NCI-H2029 treated with DMSO at 0.1 percent for 48 hours (cell line): ENCODE results near the gene KATNAL1.

Source experiments
- DNase-seq: peaks from one replicate; lab custom pipeline; 2025; lab: John Stamatoyannopoulos, UW

Gene KATNAL1

DNA sequence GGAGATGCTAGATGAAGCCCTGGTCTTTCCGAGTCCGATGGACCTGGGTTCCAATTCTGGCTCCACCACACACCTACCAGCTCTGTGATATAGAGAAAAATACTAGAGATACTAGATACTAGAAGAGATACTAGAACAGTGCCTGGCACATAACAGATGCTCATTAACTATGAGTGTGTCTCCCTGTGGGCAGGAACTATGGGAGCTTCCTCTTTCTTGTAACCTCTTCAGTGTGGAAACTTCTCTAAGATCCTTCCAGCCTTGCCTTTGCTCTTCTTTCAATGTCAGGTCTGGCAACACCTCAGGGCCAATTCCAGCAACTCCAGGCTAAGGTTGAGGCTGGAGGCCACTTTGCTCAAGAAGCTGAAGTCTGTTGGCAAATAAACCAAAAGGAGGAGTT lies 143.9 kb downstream of the KATNAL1 start:
- DNase-seq, result no peak

DNA sequence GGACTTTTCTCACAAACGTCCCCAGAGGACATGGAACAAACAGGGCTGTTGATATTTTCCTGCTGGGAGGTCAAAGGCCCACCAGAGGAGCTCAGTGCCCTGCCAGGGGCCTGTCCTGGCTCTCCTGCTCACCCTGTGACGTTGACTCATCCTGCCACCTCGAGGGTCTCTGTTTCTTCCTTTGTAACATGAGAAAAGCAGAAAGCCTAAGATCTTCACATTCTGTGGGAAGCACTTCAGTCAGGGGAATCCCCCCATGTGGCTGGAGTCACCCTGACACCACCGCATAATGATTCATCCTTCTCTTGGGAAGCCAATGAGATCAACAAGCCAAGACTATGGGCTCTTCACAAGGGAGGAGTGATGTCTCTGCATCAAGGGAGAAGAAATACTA lies 147.9 kb downstream of the KATNAL1 start:
- no peak for DNase-seq

GRCh38 chr13:30158774-30159445 lies 148.4 kb downstream of the KATNAL1 start:
- no peak for DNase-seq

- DNase-seq, result no peak
These were observed 149.7 kb downstream of the KATNAL1 start for GRCh38 chr13:30157616-30157993.

DNA sequence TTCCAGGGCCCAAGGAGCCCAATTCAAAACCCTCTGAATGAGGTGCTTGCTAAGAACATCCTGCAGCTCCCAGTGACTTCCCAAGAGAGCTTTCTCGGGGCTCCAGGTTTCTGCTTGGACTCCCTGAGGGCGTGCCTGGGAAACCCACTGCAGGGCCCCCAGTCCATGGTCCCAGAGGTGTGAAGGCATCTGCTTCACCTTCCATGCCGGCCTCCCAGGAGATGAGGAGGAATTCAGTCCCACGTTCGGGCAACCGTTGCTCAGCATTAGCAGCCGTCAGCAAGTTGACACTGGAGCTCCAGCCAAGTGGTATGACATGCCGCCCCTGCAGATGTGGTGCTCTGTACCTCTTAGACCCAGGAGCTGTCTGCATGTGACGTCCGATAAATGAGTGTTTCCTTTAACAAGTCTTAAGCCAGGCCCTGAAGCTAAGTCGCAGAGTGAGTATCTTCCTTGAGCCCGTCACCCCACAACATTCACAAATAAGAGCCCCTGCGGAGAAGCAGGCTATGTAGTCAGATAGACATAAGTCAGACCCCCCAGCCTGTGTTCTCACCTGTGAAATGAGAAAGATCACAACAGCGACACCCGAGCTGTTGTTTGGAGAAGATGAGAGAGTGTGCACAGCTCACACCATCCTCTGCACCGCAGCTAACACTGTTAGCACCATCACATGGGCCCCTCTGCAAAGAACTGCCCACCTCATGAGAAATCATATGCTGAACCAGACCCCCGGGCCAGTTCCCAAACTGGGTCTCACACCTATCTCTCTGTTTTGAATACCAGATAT lies 150.3 kb downstream of the KATNAL1 start:
- no peak for DNase-seq

- no peak for DNase-seq
These were observed 151.1 kb downstream of the KATNAL1 start for GRCh38 chr13:30156270-30156669.

DNA sequence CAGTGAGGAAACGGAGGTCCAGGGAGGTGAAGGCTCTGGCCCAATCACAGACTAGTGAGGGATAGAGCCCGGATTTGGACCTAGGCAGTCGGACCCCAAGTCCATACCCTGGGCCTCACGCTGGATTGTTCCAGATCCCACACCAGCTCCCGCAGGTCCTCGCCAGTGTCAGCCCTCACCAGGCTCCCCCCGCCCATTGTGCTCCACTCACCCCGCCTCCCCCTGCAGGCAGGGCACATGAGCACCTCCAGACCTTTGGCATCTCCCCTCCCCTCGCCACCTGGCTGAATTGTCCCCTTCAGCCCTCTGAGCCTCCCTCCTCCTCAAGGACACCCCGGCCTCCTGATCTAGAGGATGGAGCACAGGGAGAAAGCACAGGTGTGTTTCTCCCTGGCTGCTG lies 152.4 kb downstream of the KATNAL1 start:
- DNase-seq, result no peak

DNA sequence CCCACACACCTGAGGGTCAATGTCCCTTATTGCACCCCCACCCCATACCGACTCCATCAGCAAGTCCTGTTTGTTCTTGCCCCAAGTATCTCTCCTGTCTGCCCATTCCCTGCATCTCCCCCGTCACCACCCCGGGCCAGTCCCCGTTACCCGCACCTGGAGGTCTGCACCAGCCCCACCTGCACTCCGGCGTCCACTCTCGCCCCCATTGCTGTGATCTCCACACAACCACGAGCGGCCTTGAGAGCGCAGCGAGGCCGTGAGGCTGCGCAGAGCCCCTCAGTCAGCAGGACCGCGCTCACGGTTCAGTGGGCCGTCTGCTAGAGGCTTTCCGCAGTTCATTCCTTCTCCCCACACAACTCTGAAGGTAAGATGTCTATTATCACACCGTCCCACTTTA lies 152.8 kb downstream of the KATNAL1 start:
- no peak for DNase-seq

DNA sequence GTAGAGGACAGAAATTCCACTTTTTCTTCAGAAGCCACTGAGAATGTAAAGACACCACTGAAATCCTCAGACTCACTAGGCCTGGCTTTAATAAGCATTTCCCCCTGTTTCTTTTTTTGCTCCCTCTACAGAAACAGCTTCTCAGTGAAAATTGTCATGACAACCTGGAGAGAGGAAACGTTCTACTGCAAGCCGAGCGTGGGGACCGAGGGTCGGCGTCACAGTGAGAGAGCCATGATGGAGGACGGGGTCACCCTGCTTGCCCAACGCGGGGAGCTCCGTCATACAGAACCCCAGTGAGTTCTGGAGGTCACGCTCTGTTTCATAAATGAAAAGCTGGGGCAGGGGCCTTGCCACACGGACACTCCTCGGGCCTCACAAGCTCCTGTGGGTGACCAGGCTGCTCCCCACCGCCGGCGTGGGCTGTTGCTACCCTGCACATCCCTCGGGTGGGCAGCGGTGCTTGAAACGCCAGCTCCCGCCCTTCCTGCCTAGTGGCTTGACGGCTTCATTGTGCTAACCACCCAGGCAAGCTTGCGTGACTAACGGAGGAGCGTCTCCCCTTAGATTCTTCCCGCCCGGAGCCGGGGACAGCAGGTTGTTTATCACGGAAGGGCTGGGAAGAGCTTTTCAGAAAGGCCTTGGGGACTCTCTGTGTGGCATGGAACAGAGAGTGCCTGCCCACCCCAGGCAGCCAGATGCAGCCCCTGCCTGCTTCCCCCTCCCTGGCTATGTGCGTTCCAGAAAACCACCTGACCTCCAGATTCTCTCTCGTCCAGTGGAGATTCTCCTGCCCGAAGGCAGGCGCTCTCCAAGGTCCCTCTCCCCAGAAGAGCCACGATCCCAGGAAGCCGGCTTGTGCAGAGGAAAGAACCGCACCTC lies 153.6 kb downstream of the KATNAL1 start:
- no peak for DNase-seq
